GM18861 (cell line): Measurements from ENCODE around the gene NAALADL2.
"Not testable (repeated sequence)": the region's sequence is repeated elsewhere in the genome, so short reads cannot be mapped to it uniquely, and the experiment has no call there.

Source experiments
- ATAC-seq: cut with Tn5 transposase; IDR thresholded peaks from one replicate; pipeline ENCODE4 v1.9.1; 2021; ENCODE audit not compliant: unreplicated experiment

Gene NAALADL2

DNA sequence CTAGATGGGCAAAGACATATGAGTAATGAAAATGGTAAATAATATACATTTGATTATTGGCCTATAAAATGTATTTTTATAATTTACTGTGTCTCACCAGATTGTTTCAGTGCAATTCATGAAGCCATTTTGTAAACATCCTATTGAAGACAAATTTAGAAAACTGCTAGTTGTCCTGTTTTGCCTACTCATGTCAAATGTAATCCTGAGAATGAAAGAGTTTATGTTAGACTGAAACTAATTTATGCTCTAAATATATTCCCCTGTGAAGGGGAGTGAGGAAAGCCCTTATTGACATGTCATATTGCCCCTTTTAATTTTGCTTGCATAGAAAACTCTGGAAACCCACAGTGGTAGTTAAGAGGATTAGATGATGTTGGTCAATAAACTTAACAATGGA lies 610.0 kb downstream of the NAALADL2 start:
- no peak for ATAC-seq

DNA sequence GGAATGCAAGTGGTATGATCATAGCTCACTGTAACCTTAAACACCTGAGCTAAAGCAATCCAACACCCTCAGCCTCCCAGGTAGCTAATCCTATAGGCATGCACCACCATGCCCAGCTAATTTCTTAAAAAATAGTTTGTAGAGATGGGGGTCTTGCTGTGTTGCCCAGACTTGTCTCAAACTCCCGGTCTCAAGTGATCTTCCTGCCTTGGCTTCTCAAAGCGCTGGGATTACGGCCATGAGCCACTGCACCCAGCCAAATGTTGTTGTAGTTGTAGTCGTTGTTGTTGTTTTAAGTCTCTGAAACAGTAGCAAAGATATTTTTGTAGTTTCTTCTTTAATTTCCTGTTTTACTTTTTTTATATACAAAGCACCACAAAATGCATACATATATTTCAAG lies 616.6 kb downstream of the NAALADL2 start:
- ATAC-seq = no peak

DNA sequence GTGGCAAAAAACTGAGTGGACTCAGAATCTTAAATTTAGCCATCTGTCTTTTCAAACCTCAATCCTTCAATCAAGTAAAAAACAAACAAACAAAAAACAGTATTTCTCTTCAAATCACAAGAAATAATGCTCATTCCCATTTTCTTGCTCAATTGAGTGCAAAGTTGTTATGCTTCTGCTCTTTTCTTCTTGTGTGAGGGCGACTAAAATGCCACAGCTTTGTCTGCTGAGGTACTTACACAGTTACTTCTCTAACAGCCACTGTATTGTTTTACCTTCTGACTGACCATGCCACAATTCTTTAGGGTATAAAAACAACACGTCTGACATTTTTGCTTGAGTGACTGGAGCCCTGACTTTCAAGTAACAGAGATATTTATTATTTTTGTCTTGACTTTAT lies 617.4 kb downstream of the NAALADL2 start:
- ATAC-seq = no peak

DNA sequence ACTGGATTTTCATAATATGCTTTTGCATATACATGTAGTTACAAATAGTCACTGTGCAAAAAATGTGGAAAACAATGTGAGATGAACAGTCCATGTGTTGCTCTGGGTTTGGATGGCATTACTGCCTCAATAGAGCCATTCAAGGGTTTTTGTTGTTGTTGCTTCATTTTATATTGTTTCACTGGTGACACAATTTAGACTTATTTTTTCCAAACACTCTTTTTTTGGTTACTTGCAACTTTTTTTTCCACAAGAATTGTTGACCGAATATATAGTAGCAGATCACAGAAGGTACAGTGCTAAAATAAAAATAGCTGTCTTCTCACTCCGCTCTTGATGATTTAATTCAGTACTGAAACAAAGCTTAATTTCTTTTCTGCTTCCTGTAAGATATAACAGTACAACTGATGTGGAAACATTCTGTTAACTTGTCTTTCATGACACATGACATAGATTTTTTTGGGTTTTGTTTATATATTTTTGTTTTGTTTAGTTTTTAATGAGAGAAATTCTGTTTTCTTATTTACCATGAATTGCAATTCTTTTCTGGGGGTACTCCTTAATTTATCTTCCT lies 618.6 kb downstream of the NAALADL2 start:
- peak; percentile 98 for ATAC-seq

DNA sequence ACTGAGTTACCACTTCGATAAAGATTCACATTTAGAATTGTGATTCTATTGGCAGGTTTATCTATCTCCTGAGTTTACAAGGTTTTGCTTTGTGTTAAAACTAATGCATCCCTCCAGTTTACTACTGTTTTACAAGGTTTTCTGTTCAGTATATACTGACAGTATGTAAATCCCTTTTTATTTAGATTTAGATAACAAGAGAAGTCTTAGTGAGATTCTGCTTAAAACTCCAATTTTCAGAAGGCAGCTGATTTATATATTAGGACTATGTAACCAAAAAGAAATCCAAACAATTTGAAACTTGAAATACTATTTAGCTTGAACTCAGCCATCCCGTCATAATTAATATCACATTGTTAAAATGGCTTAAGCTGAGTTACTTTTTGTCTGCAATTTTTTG lies 619.2 kb downstream of the NAALADL2 start:
- ATAC-seq = no peak

DNA sequence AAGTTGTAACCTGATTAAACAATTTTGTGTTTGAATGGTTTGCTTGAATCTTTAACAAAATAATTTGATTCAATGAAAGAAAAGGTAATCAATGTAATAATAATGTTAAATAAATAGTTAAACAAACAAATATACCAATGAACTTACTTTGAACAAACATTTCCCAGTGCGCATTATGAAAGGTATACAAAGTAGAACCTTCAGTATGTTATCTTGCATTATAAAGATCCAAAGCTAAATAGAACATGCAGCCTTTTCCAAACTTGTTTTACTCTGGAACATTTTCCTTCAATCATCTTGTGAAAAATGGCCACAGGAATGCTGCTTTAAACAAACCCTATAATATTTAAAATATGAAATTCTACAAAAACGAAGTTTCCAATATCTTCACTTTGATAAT lies 620.0 kb downstream of the NAALADL2 start:
- ATAC-seq = no peak

DNA sequence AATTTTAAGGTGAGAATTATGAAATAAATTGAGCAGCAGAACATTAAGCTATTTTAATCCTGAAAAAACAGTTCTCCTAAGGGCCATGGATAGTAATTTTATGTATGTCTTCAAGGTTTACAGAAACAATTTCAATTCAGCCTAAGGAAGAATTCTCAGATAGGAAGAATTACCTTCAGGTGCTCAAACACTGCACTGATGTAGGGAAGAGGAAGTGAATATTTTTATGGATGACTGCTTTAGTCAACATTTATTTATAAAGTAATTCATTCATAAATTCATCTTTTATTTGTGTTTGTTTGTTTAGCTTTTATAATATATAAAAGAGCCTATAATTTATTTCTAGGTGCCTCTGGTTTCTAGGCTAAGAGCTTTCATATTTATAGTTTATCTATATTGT lies 620.7 kb downstream of the NAALADL2 start:
- ATAC-seq = no peak

DNA sequence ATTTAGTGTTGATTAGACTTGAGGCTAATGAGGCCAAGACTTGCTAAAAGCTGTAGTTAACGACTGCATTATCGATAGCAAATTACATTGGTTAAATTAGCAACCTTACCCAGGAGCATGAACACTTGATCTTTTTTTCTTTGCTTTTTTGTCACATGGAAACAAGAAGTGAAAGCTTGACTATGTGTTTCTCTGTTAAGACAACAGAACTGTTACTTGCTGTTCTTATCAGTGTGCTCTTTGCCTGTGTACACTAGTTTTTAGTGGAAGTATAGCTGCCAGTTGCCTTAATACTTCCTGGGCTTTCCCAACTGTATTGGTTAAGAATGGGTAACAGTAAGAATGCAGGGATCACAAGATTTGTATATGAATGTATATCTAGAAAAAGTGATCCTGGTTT lies 625.5 kb downstream of the NAALADL2 start:
- ATAC-seq = peak; percentile 35

DNA sequence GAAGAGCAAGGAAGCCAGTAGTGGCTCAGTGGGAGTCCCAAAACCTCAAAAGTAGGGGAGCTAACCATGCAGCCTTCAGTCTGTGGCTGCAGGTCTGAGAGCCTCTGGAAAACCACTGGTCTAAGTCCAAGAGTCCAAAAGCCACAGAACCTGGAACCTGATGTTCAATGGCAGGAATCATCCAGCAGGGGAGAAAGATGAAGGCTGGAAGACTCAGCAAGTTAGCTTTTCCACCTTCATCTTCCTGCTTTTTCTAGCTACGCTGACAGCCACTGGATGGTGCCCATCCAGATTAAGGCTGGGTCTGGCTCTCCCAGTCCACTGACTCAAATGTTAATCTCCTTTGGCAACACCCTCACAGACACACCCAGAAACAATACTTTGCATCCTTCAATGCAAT lies 626.3 kb downstream of the NAALADL2 start:
- no peak for ATAC-seq

DNA sequence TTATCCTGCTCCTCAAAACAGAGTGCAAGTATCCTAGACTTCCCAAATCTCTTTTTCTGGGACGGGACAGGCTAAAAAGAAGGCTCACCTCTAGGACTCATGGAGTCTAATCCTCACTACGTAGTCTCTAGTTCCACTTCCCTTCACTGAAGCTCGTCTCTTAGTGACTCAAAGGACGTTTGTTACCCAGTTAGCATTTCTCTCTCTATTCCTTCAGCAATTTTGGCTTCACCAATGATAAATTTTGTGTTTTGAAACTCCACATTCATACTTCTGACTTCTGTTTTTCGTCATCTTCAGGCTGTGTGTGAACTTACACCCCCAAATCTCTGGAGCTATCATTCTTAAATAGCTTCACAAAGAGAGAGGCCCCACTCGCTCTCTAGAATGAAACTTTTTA lies 627.1 kb downstream of the NAALADL2 start:
- peak; percentile 55 for ATAC-seq

DNA sequence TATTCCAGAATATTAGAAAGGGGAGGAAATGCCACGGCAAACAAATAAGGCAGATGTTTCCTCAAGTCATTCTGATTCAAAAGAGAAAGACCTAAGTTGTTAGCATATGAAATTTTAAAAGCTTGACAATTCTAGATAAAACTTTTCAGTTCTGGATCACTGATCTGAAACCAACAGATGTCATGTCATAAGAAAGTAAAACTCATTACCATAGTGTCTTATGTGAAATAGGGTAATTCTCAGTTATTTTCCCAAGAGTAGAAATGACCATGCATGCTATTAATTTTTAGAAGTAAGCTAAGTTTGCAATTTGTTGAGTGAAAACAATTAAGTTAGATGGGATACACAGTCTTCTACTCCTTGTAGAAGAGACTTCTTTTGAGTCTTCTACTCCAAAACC lies 630.3 kb downstream of the NAALADL2 start:
- ATAC-seq = peak; percentile 70

DNA sequence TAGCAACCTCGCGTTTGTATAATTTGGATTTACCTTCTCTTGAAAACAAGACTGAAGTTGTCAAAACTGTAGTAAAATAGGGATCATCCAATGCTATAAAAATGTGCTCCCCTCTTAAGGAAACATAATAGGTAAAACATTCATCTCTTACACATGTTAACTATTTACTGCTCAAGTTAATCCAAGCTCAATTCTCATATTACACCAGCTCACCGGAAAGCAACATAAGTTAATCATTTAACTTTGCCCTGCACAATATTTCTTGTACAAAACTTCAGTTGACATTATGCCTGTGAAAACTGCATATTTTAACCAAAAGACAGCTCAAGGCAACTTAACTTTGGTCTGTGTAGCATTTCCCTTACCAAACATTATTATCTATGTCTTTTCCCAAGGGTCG lies 634.2 kb downstream of the NAALADL2 start:
- ATAC-seq = no peak

DNA sequence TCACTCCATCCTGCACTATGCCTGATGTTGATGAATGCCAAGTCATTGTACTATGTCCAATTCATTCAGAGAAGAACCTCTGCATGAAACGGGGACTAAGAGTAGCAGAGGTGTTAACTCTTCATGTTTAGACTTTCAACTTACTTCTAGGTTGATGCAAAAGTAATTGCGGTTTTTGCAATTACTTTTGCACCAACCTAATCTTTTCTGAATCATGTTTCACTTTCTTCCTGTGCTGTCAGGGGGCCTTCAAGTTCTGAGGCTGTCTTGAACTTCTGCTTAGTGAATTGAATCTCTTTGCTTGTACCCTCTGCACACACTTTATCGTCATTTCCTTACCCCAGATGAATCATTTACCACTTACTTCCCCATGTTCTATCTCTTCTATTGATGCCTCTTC lies 636.2 kb downstream of the NAALADL2 start:
- peak; percentile 96 for ATAC-seq

DNA sequence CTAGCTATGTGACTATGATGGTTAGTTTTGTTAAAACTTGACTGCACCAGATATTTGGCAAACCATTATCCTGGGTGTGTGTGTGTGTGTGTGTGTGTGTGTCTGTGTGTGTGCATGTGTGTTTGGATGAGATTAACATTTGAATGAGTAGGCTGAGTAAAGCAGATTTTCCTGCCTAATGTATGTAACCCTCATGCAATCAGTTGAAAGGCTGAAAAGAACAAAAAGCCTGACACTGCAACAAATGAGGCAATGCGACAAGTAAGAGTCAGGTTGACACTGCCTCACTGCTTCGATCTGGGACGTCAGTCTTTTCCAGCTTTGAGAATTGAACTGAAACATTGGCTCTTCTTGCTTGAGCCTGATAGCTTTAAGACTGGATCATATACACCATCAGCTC lies 643.0 kb downstream of the NAALADL2 start:
- ATAC-seq = no peak

DNA sequence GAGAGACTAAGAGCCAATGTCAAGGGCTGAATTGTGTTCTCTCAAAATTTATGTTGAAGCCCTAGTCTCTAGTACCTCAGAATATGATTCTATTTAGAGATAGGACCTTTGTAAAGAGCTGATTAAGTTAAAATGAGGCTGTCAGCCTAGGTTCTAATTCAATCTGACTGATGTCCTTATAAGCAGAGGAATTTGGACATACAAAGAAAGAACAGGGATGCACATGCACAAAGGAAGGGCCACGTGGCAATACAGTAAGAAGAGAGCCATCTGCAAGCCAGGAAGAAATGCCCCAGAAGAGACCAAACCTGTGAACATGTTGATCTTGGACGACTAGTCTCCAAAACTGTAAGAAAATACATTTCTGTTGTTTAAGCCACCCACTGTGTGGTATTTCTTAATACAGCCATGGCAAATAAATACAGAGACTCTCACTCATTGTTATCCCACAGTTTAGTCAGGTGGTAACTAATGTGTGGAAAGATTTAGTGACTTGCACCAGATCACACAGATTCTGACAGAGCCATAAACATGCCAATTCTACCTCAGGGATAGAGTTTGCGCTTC lies 652.2 kb downstream of the NAALADL2 start:
- ATAC-seq = no peak

DNA sequence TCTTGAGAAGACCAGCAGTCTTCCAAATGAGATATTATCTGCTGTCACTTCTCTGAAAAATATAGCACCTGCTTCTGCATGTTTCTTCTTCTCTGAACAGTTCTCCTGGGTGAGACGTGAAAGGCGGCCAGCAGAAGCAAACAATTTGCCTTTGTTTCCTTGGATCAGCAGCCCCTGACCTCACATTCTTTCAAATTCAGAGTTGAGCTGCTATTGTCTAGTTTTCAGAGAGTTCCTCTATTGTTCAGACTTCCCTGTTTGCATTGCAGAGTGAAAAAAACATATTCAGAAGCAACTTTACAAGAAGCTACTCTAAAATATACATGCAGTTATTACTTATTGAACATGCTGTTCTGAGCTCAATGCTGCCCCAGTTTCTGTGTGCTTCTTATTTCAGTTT lies 653.6 kb downstream of the NAALADL2 start:
- ATAC-seq = no peak

DNA sequence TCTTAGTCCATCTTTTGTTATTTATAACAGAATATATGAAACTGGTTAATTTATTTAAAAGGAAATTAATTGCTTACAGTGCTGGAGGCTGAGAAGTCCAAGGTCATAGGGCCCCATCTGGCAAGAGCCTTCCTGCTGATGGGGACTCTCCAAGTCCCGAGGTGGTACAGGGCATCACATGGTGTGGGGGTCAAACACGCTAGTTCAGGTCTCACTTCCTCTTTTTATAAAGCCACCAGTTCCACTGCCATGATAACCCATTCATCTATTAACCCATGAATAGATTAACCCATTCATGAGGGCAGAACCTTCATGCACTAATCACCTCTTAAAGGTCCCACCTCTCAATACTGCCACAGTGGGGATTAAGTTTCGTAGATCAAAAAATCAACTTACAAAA lies 659.3 kb downstream of the NAALADL2 start:
- ATAC-seq = peak; percentile 99

DNA sequence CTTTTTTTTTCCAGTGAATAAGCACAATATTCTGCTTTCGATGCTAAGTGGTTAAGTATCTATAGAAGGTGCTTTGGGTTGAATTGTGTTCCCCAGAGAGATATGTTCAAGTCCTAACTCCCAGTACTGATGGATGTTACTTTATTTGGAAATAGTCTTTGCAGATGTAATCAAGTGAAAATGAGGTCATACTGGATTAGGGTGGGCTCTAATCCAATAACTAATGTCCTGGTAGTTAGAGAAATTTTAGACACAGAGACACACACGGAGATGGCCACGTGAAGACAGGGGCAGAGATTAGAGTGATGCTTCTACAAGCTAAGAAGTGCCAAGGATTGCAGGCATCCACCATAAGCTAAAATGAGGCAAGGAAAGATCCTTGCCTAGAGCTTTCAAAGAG lies 662.3 kb downstream of the NAALADL2 start:
- ATAC-seq = no peak

DNA sequence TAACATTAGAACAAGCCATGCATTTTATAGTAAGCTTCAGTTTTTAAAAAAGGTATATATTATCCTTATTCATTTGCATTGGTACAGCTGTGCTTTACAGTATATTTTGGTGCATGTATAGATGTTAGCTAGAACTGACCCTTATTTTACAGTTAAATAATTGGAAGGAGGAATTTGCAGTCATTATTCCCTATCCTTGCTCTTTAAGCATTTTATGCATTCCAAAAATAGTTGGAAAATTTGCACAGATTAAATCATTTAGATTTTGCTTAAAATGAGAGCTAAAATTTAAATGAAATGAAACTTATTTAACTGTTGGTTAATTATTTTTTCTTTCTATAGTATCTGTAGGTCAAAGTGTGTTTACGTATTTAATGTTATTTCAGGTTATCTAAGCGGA lies 667.1 kb downstream of the NAALADL2 start:
- no peak for ATAC-seq

DNA sequence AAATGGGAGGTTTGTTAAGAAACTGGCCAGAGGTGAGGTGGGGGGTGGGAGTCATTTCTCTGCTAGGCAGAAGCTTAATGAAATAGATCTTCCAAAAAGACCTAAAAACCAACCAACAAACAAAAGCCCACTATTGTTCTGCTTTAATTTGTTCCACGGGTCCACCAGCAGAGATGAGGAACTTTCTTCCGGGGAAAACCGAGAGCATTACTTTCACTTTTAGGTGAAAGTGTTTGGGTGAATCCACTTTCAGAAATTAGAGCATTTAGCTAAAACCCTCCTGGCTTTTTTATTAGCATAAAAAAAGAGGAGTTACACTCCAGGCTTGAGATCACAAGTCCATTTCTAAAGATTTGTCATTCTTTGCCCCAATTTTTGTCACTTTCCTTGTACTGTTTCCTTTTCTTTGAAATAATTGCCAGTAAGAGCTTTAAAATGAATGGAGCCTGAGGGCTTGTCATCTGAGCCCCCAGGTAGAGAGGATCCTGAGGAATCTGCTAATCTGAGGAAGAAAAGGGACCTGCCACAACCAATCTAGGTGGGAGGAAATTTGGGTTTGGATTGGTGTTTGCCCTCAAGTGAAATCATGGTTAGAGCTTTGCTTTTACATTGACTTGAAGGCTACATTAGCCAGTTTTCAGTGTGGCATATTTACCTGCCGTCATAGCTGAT lies 667.6 kb downstream of the NAALADL2 start:
- ATAC-seq = no peak

DNA sequence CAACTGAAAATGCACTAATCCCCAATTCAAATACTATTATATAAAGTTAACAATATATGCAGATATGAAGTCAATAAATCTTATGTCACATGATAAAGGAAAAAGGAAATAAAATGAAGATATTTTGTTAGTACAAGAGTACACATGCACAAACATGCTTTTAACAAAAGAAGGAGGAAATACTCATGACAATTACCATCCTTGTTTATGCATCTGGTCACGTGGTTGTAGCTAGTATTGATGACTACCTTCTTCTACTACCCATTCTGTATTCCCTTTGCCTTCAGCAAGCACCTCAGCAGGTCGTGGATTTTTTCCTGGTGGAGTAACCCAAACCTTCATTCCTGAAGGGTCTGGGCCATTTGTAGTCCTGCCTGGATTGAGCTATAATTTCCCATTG lies 669.6 kb downstream of the NAALADL2 start:
- not testable (repeated sequence) for ATAC-seq

DNA sequence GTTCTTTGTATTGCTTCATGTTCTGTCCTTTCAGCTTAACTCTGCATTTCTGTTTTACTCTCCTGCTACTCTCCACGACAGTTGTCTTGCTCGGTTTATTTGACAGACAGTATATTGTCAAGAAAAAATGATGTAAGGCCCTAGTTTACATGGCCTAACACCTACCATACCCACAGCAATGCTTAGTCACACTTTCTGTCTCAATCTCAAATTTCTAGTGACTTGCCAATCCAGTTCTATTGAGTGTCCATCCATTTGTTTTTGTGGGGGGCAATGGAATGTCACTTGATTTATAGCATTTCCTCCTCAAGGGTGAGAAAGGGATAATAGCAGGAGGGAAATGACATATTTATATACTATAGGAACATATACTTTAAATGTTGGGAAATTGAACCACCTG lies 676.2 kb downstream of the NAALADL2 start:
- ATAC-seq = no peak

DNA sequence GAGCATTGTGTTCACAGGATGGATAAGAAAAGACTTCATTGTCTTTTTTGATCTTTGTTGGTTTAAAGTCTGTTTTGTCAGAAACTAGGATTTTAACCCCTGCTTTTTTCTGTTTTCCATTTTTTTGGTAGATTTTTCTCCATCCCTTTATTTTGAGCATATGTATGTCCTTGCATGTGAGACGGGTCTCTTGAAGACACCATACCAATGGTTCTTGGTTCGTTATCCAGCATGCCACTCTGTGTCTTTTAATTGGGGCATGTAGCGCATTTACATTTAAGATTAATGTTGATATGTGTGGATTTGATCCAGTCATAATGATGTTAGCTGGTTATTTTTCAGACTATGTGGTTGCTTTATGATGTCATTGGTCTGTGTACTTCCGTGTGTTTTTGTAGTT lies 687.0 kb downstream of the NAALADL2 start:
- no peak for ATAC-seq
